HG03558 (cell line): ENCODE results near the gene THBD.

Experiments
- ATAC-seq: cut with Tn5 transposase; IDR thresholded peaks from one replicate; pipeline ENCODE4 v1.9.1; 2021; ENCODE audit warnings: moderate number of reproducible peaks; ENCODE audit not compliant: unreplicated experiment; ENCODE audit errors: extremely low read depth

The THBD gene

GRCh38 chr20:23049201-23050075 is at the start of gene THBD:
THBD (minus strand) TSS chr20:23049672; CDS start chr20:23049504, 168 bp downstream.
- ATAC-seq, result no peak

- ATAC-seq, result no peak
Measured at GRCh38 chr20:23097636-23098580, 48.4 kb upstream of the THBD start.

- no peak for ATAC-seq
Measured at GRCh38 chr20:23096986-23097520, 47.6 kb upstream of the THBD start.

- ATAC-seq, result no peak
Measured at GRCh38 chr20:23096097-23096496, 46.6 kb upstream of the THBD start.

GRCh38 chr20:23095499-23095898 is 46.0 kb upstream of the THBD start:
- no peak for ATAC-seq

GRCh38 chr20:23094927-23095326 is 45.5 kb upstream of the THBD start:
- no peak for ATAC-seq

- no peak for ATAC-seq
Measured at GRCh38 chr20:23094213-23094896, 44.9 kb upstream of the THBD start.

GRCh38 chr20:23093613-23094012 is 44.1 kb upstream of the THBD start:
- ATAC-seq, result no peak

- ATAC-seq, result no peak
Measured at GRCh38 chr20:23092861-23093495, 43.5 kb upstream of the THBD start.

- ATAC-seq, result no peak
Measured at GRCh38 chr20:23092384-23092756, 42.9 kb upstream of the THBD start.

GRCh38 chr20:23091721-23092383 is 42.4 kb upstream of the THBD start:
- no peak for ATAC-seq

GRCh38 chr20:23090878-23091277 is 41.4 kb upstream of the THBD start:
- ATAC-seq, result no peak

GRCh38 chr20:23090147-23090546 is 40.7 kb upstream of the THBD start:
- ATAC-seq, result no peak

- no peak for ATAC-seq
Measured at GRCh38 chr20:23088866-23089265, 39.4 kb upstream of the THBD start.

- ATAC-seq, result no peak
Measured at GRCh38 chr20:23087587-23088251, 38.2 kb upstream of the THBD start.

- ATAC-seq, result no peak
Measured at GRCh38 chr20:23086931-23087411, 37.5 kb upstream of the THBD start.

GRCh38 chr20:23086056-23086566 is 36.6 kb upstream of the THBD start, which contains the start of gene CD93:
CD93 (minus strand) TSS chr20:23086324; CDS start chr20:23086192, 132 bp downstream.
- ATAC-seq, result no peak

- ATAC-seq, result no peak
Measured at GRCh38 chr20:23085436-23086055, 36.1 kb upstream of the THBD start.
